ENCODE data around the gene LGR6.
"Not testable (repeated sequence)": the region's sequence is repeated elsewhere in the genome, so short reads cannot be mapped to it uniquely, and the experiment has no call there.

Gene LGR6

DNA sequence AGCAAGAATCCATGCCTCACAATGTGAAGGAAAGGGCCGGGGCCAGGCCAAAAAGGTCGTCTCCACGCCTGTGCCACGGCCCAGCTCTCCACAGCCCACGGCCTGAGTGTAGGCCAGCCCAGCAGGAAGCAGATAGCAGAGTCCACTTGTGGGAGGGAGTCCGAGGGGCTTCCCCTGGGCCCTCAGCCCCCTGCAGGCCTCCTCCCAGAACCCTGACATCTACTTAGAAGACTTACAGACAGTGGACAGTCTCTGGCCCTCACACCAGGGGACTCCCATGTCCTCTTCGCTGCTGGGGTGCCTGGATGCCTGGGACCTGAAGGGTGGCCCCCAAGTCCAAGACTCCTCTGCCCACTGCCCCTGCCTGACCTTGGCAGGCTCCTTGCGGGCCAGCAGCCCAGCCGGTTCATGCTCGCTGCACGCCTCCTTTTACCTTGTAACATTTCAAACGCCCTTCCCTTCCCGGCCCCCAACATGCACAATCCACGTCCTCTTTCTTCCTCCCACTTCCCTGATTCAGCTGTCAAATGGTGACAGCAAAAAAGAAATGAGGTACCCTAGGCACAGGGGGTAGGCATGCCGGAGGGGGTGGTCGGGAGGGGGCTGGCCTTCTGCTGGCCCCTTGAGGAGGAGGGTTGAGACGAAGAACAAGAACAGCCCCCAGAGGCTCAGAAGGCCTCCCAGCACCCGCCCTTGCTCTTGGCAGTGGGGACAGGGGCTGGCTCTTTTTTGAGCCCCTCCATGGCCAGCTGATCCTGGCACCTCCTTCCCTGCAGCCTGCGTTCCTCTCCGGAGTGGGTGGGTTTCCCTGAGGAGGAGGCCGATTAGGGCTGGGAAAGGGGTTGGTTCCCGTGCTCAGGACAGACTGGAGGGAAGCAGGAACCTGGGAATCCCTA, 32.2 kb upstream of the LGR6 start:
- DNase-seq: no peak

- DNase-seq: peak; percentile 58
Measured at GRCh38 chr1:202162047-202162417, 31.6 kb upstream of the LGR6 start.

GRCh38 chr1:202162418-202163280, 30.9 kb upstream of the LGR6 start:
- DNase-seq: peak; percentile 33

DNA sequence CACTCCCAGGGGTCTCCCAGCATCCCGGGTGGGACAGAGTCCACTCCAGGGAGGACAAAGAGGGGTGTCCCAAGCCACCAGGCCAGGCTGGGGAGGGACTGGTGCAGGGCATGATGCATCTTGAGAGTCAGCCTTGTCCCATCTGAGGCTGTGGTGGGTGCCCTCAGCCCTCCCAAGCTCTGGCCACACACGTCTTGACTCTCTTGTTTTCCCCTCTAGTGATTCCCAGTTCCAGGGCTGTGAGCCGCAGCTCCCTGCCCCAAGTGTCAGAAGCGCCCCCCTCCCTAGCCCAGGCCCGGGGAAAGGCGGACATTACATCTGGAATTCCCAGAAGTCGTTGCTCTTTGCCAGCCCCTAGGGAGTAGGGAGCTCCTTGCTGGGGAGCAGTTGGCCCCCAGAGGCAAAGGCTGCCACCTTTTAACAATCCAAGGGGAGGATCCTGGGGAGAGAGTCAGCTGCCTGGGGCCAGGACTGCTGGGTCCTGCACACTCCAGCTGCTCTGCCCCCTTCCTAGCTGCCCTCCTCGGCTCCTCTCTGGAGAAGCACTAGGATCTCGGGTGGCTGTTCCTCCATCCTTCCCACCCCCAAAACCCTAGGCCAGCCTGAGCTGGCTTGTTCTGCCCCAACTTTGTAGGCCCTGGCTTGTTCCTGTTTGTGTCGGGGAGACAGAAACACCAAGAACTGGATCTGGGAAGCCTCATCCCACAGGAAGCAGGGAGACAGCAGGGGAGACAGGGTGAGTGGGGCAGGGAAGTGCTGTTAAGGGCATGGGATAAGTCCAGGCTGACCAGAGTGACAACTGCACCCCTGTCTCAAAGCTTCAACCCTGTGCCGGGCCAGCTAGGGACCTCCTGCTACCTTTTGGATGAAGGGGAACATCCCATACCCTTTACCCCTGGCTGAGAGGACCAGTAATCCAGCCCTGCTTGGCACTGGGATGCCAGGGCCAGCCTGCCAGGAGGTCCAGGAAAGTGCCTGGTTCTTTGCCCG, 30.0 kb upstream of the LGR6 start:
- DNase-seq: no peak

GRCh38 chr1:202164271-202165037, 29.1 kb upstream of the LGR6 start:
- DNase-seq: peak; percentile 63

GRCh38 chr1:202165267-202165941, 28.2 kb upstream of the LGR6 start:
- peak; percentile 48 for DNase-seq

DNA sequence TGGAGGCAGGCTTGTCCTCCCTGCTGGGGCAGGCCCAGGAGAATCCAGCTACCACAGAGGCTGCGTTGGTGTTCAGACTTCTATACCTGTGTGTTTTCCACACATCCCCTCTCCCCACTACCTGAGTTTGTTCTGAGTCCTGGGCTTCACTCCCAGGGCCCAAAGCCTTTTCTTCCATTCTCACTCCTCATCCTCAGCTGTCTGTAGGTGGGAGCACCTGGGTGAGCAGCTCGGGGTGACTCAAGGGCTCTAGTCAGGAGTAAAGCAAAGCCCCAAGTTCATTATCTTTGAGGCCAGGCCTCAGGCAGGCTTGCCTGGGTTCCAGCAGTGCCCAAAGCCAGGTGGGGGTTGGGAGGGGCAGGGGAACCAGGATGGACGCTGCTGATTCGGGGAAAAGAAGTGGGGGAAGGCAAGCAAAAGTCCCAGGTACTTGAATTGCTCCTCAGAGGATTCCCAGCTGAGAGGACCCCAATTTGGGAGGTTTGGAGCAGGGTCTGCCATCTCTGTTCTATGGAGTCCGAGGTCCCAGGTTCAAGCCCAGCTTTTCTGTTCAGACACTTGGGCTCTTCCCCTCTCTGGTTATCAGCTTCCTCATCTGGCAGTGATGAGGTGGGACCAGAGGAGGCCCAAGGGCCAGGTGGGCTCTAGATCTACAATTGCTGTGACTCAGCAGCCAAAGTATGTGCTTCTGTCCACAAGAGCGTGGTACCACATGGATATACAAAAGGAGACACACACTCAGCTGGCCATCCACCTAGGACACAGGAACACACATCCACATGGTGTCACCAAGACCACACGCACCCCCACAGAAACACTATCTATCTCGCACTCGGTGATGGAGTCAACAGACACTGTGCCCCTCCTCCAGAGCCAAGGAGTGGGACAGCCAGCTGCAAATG, 27.4 kb upstream of the LGR6 start:
- no peak for DNase-seq

DNA sequence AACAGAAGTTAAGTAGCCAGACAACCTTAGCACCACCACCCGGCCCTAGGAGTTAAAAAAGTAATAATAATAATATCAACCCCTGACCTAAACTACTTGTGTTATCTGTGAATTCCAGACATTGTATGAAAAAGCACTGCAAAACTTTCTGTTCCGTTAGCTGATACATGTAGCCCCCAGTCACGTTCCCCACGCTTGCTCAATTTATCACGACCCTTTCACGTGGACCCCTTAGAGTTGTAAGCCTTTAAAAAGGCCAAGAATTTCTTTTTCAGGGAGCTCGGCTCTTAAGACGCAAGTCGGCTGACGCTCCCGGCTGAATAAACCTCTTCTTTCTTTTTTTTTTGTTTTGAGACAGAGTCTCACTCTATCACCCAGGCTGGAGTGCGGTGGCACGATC, 26.5 kb upstream of the LGR6 start:
- not testable (repeated sequence) for DNase-seq

- no peak for DNase-seq
Measured at GRCh38 chr1:202167708-202168415, 25.7 kb upstream of the LGR6 start.

DNA sequence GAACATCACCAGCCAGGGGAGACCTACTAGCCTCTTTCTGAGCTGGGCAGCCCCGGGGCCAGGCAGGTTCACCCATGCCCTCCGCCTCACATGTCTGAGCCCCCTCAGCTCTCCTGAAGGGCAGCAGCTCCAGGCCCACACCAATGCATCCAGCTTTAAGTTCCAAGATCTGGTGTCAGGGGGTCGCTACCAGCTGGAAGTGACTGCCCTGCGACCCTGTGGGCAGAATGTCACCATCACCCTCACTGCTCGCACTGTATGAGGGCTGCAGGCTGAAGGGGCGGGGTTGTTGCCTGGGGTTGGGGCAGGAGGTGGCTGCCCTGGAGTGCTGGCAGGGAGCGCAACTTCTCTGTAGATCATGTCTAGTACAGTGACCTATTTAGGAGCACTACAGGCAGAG, 24.7 kb upstream of the LGR6 start:
- no peak for DNase-seq

DNA sequence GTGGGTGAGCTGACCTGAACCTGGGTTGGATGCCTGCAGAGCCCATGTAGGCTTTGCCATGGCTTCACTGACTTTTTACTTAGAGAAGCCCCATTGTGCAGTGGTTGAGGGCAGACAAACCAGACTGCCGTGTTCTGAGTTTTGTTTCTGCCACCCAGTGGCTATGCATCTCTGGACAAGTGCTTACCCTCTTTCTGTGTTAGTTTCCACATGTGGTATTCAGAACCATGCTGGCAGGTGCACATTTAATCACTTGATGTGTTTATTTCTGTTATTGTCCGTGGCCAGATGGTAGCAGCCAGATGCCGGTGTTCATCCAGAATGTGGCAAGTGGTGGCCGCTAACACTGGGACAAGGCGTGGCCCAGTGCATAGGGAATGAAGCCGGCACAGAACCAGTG, 22.9 kb upstream of the LGR6 start:
- DNase-seq: no peak

DNA sequence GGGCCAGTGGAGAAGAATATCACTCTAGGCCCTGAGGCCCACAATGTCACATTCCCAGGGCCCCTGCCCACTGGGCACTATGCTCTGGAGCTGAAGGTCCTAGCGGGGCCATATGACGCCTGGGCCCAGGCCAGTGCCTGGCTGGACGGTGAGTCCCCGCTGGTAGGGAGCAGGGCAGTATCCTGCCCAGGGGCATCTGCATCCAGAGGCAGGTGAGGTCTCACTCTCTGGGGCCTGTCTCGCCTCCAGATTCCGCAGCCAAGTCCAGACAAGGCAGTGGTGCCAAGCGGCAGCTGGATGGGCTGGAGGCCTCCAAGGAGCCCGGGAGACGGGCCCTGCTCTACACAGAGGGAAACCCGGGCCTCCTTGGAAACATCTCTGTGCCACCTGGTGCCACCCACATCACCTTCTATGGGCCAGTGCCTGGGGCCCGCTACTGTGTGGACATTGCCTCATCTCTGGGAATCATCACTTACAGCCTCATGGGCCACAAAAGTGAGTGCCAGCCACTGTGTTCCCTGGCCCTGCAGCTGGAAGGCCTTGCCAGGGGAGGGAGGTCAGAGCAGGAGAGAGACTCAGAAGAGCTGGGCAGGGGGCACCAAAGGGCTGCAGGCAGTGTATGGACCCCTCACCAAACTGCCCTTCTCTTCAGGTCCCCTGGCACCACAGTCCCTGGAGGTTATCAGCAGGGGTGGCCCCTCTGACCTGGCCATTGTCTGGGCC, 22.1 kb upstream of the LGR6 start:
- DNase-seq: no peak

DNA sequence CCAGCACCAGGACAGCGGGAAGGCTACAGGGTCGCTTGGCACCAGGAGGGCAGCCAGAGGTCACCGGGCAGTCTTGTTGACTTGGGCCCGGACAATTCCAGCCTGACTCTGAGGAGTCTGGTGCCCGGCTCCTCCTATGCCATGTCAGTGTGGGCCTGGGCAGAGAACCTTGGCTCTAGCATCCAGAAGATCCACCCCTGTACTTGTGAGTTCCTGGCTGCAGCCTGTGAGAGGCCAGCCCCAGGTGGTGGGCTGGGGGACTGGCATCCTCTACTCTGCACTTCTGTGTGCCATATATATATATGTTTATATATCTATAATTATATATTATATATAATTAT, 21.6 kb upstream of the LGR6 start:
- DNase-seq: no peak

DNA sequence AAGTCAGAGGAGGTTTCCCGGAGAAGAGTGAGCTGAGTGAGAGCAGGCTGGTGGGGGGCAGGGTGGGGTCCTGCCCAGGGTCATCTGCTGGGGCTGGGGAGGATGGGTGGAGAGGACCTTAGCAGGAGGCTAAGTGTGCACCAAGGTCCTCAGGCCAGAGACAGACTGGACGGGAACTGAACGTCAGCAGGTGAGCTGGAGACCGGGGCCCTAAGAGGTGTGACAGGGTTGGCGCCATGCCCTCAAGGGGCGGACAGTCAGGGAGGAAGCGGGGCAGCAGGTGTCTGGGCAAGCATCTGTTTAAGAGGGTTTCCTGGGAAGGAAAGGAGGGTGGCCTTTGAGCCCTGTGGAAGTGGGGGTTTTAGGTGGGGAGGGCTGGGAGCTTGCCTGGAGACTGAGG, 19.6 kb upstream of the LGR6 start:
- DNase-seq: no peak

GRCh38 chr1:202176949-202177927, 16.4 kb upstream of the LGR6 start:
- DNase-seq: no peak

DNA sequence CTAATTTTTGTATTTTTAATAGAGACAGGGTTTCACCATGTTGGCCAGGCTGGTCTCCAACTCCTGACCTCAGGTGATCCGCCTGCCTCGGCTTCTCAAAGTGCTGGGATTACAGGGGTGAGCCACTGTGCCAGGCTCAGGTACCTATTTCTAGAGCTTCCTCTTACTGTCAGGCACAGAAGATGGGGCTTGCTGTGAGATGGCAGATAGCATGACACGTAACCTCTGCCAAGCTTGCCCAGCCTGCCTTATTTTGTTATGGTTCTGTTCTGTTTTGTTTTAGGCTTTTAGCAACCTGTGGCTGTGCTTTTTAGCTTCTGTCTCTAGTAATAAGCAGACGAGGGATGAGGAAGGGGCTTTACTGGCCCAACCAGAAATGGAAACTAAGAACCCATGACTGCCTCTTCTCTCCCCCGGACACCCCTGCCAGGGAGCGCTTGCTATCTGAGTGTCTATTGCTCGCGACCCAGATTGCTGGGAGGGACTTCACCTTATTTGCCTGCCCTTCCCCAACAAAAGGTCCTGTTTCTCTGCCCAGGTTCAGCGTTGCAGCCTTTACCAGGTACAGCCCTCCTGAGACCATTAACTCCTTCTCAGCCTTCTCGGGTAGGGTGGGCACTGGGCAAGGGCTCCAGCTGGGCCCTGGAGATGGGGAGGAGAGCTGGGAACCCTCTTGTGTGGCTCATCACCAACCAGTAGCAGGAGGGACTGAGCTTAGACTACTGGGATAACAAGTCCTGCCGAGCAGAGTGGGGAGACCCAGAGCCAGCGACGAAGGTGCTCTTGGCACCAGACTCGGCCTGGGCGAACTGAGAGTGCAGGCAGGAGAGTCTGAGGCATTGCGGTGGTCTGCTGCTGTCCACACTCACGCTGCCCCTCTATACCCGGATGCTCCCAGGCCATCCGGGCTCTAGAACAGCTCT, 13.5 kb upstream of the LGR6 start:
- DNase-seq: no peak

DNA sequence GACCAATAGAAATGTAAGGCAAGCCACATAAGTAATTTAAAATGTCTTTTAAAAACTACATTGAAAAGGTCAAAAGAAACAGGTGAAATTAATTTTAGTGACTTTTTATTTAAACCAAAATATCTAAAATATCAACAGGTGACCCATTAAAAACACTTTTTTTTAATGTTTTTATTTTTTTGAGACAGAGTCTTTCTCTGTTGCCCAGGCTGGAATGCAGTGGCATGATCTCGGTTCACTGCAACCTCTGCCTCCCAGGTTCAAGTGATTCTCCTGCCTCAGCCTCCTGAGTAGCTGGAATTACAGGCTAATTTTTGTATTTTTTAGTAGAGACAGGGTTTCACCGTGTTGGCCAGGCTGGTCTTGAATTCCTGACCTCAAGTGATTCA, 12.9 kb upstream of the LGR6 start:
- not testable (repeated sequence) for DNase-seq
